ENCODE measurements around the gene GFER.
A peak's percentile ranks its signal among the peaks of the same experiment; 100 is the strongest.
"Not testable (repeated sequence)": the region's sequence is repeated elsewhere in the genome, so short reads cannot be mapped to it uniquely, and the experiment has no call there.

The GFER gene

GRCh38 chr16:2008631-2009163, 24.7 kb downstream of the GFER start:
- DNase-seq = no peak

GRCh38 chr16:2009164-2009711, 25.2 kb downstream of the GFER start:
- no peak for DNase-seq

- peak; percentile 53 for DNase-seq
Observed at GRCh38 chr16:2009791-2010510, 26.0 kb downstream of the GFER start, which contains the start of gene ZNF598. ZNF598 (minus strand) TSS chr16:2009821.

- not testable (repeated sequence) for DNase-seq
Observed at GRCh38 chr16:2011726-2012125, 27.7 kb downstream of the GFER start.

- no peak for DNase-seq
Observed at GRCh38 chr16:2013527-2013926, 29.5 kb downstream of the GFER start.

GRCh38 chr16:2015117-2015946, 31.3 kb downstream of the GFER start:
- DNase-seq = no peak

GRCh38 chr16:2015947-2016208, 31.9 kb downstream of the GFER start:
- no peak for DNase-seq

- DNase-seq = no peak
Observed at GRCh38 chr16:2016407-2016922, 32.5 kb downstream of the GFER start.

GRCh38 chr16:2019518-2019920, 35.5 kb downstream of the GFER start, which contains the start of gene NPW:
NPW (plus strand) TSS chr16:2019785.
- no peak for DNase-seq

- no peak for DNase-seq
Observed at GRCh38 chr16:2019921-2020831, 36.2 kb downstream of the GFER start.

- DNase-seq = peak; percentile 18
Observed at GRCh38 chr16:2022723-2023091, 38.7 kb downstream of the GFER start.

GRCh38 chr16:2023092-2024031, 39.4 kb downstream of the GFER start:
- DNase-seq = peak; percentile 81

- DNase-seq = no peak
Observed at GRCh38 chr16:2024032-2024420, 40.0 kb downstream of the GFER start.

- DNase-seq = no peak
Observed at GRCh38 chr16:2025251-2025650, 41.3 kb downstream of the GFER start.

GRCh38 chr16:2025878-2026460, 42.0 kb downstream of the GFER start:
- DNase-seq = no peak

- no peak for DNase-seq
Observed at GRCh38 chr16:2026461-2027023, 42.5 kb downstream of the GFER start, which contains the start of gene NHERF2. NHERF2 (plus strand) TSS chr16:2026902; CDS start chr16:2027006, 104 bp downstream.

GRCh38 chr16:2027024-2028010, 43.3 kb downstream of the GFER start:
- peak; percentile 33 for DNase-seq

GRCh38 chr16:2028146-2028545, 44.2 kb downstream of the GFER start:
- no peak for DNase-seq

- DNase-seq = no peak
Observed at GRCh38 chr16:2028620-2029220, 44.7 kb downstream of the GFER start.

Measured in kidney glomerular epithelial cell (primary cell).